Activated CD8-positive, alpha-beta T cell treated with anti-CD3 and anti-CD28 coated beads for 36 hours (primary cell): ENCODE results near the gene SEPTIN1. TPM values are rescaled to one million over a fixed set of nuclear protein-coding genes. Genes with fewer than 3 reads are reported as not detected.

ENCODE experiments used
- ATAC-seq: fragments of 200-7000 bp; cut with Tn5 transposase; one replicate; pipeline ENCODE4 v1.10.0; 2021; ENCODE audit warnings: mild to moderate bottlenecking, moderate library complexity
- CTCF ChIA-PET: fragments of 350-600 bp; sonication (Branson Sonifier 250); formaldehyde crosslinking; loops from one replicate; lab custom pipeline; 2021; ENCODE audit warnings: antibody characterized with exemption; lab: Charles Lee
- POLR2A ChIA-PET: fragments of 350-600 bp; sonication (Branson Sonifier 250); formaldehyde crosslinking; loops from one replicate; lab custom pipeline; 2021; ENCODE audit warnings: antibody characterized with exemption; lab: Charles Lee
- DNase-seq: peaks from one replicate; pipeline ENCODE4 v3.0.0-alpha.2; 2020
- H3K27ac Mint-ChIP-seq: one replicate; pipeline ENCODE4 v1.8.0; 2021; ENCODE audit warnings: mild to moderate bottlenecking, mixed read lengths
- H3K27me3 Mint-ChIP-seq: one replicate; pipeline ENCODE4 v1.8.0; 2021; ENCODE audit warnings: mixed read lengths
- H3K36me3 Mint-ChIP-seq: one replicate; pipeline ENCODE4 v1.8.0; 2021; ENCODE audit warnings: low read depth, mixed read lengths
- H3K4me1 Mint-ChIP-seq: one replicate; pipeline ENCODE4 v1.8.0; 2021; ENCODE audit warnings: low read depth, mixed read lengths
- H3K4me3 Mint-ChIP-seq: one replicate; pipeline ENCODE4 v1.8.0; 2021; ENCODE audit warnings: mild to moderate bottlenecking, moderate library complexity, mixed read lengths
- H3K9me3 Mint-ChIP-seq: one replicate; pipeline ENCODE4 v1.8.0; 2021; ENCODE audit warnings: mixed read lengths
- CTCF ChIP-seq: fragments of 200-600 bp; IDR thresholded peaks from one replicate; pipeline ENCODE4 v1.8.0; 2022; ENCODE audit warnings: antibody characterized with exemption, mild to moderate bottlenecking
- intact Hi-C: fragments of 100-400 bp; cut with micrococcal nuclease; formaldehyde crosslinking; loops from one replicate; pipeline ENCODE4 v1.10.0; 2022
- total RNA-seq, 2 experiments: library from RNA; stranded (reverse); gene quantifications; one replicate each; pipeline ENCODE4 v1.2.3, GENCODE V29; 2021

SEPTIN1 gene
- total RNA-seq, 2 experiments from 2014 or later, result 163 to 169 TPM

- TF ChIP-seq CTCF, result no peak
Measured at GRCh38 chr16:30416624-30417528, 34.5 kb upstream of the SEPTIN1 start.

GRCh38 chr16:30416047-30416603 is 33.8 kb upstream of the SEPTIN1 start:
- H3K36me3 Mint-ChIP-seq, result peaks cover 45% of the 10 kb centered on the region
- no peaks in the 10 kb centered on the region for H3K9me3 Mint-ChIP-seq
- ATAC-seq (no peak), DNase-seq (no peak)
- H3K4me1 Mint-ChIP-seq, result peaks cover 32% of the 10 kb centered on the region
- ChIA-PET CTCF (interaction anchor here (1.1 to 3.6 kb wide), 6 partner anchors 8 to 199 kb away, joined by 3 to 36 read pairs (median 4); partner anchors contain the start of genes DCTPP1 and ZNF771), POLR2A (interaction anchor here (1.2 to 4.2 kb wide), 6 partner anchors 10 to 119 kb away, joined by 3 to 38 read pairs (median 6); partner anchors contain the start of genes DCTPP1 and ZNF771)
- H3K27ac Mint-ChIP-seq, result no peak overlapping the region
- intact Hi-C loops, result no loop called here
- H3K27me3 Mint-ChIP-seq, result no peaks in the 10 kb centered on the region
- TF ChIP-seq CTCF, result no peak
- H3K4me3 Mint-ChIP-seq, result no peak overlapping the region

More at GRCh38 chr16:30416624-30417528, 34.5 kb upstream of the SEPTIN1 start:
- peaks cover 44% of the 10 kb centered on the region for H3K36me3 Mint-ChIP-seq
- no peak for DNase-seq
- H3K27me3 Mint-ChIP-seq, result no peaks in the 10 kb centered on the region
- intact Hi-C loops, result no loop called here
- peaks cover 34% of the 10 kb centered on the region for H3K4me1 Mint-ChIP-seq
- ChIA-PET POLR2A (interaction anchor here (0.7 to 4.2 kb wide), 18 partner anchors 9 to 458 kb away, joined by 3 to 38 read pairs (median 4); partner anchors contain the start of genes ALDOA, DCTPP1 and ZNF771), CTCF (interaction anchor here (0.7 to 3.6 kb wide), 14 partner anchors 9 to 199 kb away, joined by 3 to 36 read pairs (median 4); partner anchors contain the start of genes DCTPP1 and ZNF771)
- no peak for ATAC-seq
- no peaks in the 10 kb centered on the region for H3K9me3 Mint-ChIP-seq
- peak overlapping the region; percentile 12 for H3K27ac Mint-ChIP-seq
- peak overlapping the region; percentile 36 for H3K4me3 Mint-ChIP-seq

DNA sequence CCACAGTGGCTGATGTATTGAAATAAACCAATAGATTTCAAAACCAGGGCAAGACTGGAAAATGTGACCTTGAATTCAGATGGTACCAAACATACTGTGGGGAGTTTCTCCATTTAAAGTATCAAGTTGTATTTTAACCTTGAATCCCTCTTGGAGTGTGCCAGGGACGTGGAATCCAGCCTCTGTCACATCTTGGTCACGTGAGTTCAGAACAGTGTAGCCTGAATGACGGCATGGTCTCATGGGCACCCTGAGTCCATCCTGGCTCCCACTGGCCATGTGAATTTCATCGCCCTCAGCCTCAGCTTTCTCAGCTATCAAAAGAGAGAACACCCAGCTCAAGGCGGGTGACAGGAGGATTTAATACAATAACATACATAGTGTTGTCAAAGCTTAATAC is 31.8 kb upstream of the SEPTIN1 start:
- ChIA-PET CTCF (interaction anchor here (1.1 kb wide), 1 partner anchor 201 kb away, joined by 3 read pairs; no protein-coding TSS in a partner anchor), POLR2A (interaction anchor here (0.8 kb wide), 1 partner anchor 10 kb away, joined by 4 read pairs; no protein-coding TSS in a partner anchor)
- Mint-ChIP-seq H3K27me3 (no peaks in the 10 kb centered on the region), H3K9me3 (no peaks in the 10 kb centered on the region), H3K4me1 (peaks cover 37% of the 10 kb centered on the region), H3K27ac (peak overlapping the region; percentile 3), H3K36me3 (peaks cover 38% of the 10 kb centered on the region), H3K4me3 (no peak overlapping the region)
- DNase-seq, result no peak
- intact Hi-C loops, result no loop called here
- no peak for ATAC-seq
- no peak for TF ChIP-seq CTCF

- no peak for TF ChIP-seq CTCF
- Mint-ChIP-seq H3K9me3 (no peaks in the 10 kb centered on the region), H3K27ac (peak overlapping the region; percentile 30), H3K27me3 (no peaks in the 10 kb centered on the region), H3K4me3 (no peak overlapping the region), H3K36me3 (peaks cover 33% of the 10 kb centered on the region), H3K4me1 (peaks cover 42% of the 10 kb centered on the region)
- POLR2A ChIA-PET, result no interaction called here
- DNase-seq, result no peak
- CTCF ChIA-PET, result interaction anchor here (2.1 kb wide), 1 partner anchor 17 kb away, joined by 9 read pairs; the partner anchor contains the start of gene DCTPP1
- no peak for ATAC-seq
- intact Hi-C loops, result no loop called here
Measured at GRCh38 chr16:30413112-30413806, 30.9 kb upstream of the SEPTIN1 start.
